ENCODE measurements around the gene OR6S1.

Gene OR6S1

DNA sequence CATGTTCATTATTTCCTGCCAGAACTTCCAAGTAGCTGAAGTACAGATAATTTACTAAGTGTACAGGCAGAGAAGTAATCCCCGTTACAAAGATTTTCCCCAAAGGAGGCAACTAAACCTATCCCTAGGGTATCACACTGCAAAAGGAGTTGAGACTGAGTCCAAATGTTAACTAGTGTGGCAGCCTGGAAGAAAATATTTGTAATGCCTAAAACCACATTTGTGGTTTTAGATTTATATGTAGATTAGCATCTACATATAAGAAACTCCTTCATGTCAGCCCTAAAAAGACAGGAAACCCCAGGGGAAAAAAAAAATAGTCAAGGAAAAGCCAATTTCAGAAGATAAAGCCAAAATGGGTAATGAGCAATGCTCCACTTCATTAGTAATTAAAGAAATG, 48.9 kb downstream of the OR6S1 start:
- TF ChIP-seq, protein P1, sequence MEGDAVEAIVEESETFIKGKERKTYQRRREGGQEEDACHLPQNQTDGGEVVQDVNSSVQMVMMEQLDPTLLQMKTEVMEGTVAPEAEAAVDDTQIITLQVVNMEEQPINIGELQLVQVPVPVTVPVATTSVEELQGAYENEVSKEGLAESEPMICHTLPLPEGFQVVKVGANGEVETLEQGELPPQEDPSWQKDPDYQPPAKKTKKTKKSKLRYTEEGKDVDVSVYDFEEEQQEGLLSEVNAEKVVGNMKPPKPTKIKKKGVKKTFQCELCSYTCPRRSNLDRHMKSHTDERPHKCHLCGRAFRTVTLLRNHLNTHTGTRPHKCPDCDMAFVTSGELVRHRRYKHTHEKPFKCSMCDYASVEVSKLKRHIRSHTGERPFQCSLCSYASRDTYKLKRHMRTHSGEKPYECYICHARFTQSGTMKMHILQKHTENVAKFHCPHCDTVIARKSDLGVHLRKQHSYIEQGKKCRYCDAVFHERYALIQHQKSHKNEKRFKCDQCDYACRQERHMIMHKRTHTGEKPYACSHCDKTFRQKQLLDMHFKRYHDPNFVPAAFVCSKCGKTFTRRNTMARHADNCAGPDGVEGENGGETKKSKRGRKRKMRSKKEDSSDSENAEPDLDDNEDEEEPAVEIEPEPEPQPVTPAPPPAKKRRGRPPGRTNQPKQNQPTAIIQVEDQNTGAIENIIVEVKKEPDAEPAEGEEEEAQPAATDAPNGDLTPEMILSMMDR (IDR thresholded peaks at IDR 0.05; ENCODE audit: borderline replicate concordance, insufficient read depth, low read depth, low read length) = no peak
- no peak overlapping the region for H3K4me3 ChIP-seq (ENCODE audit: low read depth, low read length)

DNA sequence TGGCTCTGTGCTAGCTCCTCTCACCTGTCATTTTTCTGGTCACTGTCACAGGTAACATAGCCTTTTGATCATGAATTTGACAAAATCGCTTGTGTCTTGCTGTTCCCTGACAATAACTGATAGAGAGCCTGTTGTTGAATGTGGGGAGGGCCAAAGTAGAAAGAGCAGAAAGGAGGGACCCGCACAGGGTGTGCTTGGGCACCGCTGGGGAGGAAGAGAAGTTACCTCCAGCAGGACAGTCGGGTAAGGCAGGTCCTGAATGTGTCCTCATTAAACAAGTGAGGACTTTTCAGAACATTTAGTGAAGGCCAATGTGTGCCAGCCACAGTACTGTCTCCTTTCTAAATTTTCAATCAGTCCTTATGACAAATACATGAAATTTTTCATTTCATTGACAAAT, 50.3 kb downstream of the OR6S1 start, which contains the start of gene RNASE12:
Gene RNASE12 (minus strand): TSS at position 142 of the 400 bp plus-strand sequence. CDS start 653 bp downstream, outside the sequence.
- H3K4me3 ChIP-seq (ENCODE audit: low read depth, low read length) = no peak within 1 kb of the TSS
- TF ChIP-seq, protein P1 (IDR thresholded peaks at IDR 0.05; ENCODE audit: borderline replicate concordance, insufficient read depth, low read depth, low read length) = no peak

Data from GM12875 (cell line).